Omental fat pad (tissue), 4 donors: ENCODE measurements around the gene MYO9A. TPM values are rescaled to one million over a fixed set of nuclear protein-coding genes. Genes with fewer than 3 reads are reported as not detected.

ENCODE experiments used
- ATAC-seq: fragments of 150-250 bp; one replicate; pipeline ENCODE4 v1.9.1; 2016; ENCODE audit warnings: mild to moderate bottlenecking, moderate library complexity; ENCODE audit not compliant: low FRiP score
- DNase-seq: peaks from one replicate; pipeline ENCODE4 v3.0.0-alpha.2; 2019; ENCODE audit warnings: low spot score
- total RNA-seq, 4 donors: library from RNA; depleted of rRNA; stranded (reverse); fragments of >200 nt; gene quantifications; one replicate each; pipeline ENCODE4 v1.1.0, GENCODE V29; 2016
- TF ChIP-seq, protein P1 (sequence below), 3 donors: fragments of 450-650 bp; IDR thresholded peaks; one replicate each; pipeline ENCODE4 v1.5.1; 2016 to 2017; ENCODE audit warnings: antibody characterized with exemption in 3 of 3, mild to moderate bottlenecking in 3 of 3, moderate library complexity in 2 of 3

Gene MYO9A
- total RNA-seq, 4 donors from 2014 or later = 31.6 to 82.9 (median 48.7) TPM

DNA sequence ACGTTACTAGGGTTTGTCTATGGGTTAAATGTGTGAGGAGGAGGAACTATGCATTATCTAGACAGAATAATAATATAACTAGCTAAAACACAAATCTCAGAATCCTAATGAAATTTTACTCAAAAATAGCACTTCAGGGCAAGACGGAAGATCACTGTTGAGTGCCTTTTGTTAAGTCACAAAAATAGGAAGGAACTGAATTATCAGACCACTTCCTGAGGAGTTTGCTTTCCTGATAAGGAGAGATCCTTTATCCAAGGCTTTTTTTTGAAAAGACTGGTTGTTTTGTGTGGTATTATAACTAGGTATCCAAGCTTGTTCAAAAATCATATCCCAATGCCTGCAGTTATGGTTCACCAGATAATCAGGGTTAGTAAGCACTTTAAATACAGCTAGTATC is 273.0 kb downstream of the MYO9A start:
- TF ChIP-seq, protein P1, sequence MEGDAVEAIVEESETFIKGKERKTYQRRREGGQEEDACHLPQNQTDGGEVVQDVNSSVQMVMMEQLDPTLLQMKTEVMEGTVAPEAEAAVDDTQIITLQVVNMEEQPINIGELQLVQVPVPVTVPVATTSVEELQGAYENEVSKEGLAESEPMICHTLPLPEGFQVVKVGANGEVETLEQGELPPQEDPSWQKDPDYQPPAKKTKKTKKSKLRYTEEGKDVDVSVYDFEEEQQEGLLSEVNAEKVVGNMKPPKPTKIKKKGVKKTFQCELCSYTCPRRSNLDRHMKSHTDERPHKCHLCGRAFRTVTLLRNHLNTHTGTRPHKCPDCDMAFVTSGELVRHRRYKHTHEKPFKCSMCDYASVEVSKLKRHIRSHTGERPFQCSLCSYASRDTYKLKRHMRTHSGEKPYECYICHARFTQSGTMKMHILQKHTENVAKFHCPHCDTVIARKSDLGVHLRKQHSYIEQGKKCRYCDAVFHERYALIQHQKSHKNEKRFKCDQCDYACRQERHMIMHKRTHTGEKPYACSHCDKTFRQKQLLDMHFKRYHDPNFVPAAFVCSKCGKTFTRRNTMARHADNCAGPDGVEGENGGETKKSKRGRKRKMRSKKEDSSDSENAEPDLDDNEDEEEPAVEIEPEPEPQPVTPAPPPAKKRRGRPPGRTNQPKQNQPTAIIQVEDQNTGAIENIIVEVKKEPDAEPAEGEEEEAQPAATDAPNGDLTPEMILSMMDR (IDR thresholded peaks at IDR 0.05) = no peak
- no peak for ATAC-seq

DNA sequence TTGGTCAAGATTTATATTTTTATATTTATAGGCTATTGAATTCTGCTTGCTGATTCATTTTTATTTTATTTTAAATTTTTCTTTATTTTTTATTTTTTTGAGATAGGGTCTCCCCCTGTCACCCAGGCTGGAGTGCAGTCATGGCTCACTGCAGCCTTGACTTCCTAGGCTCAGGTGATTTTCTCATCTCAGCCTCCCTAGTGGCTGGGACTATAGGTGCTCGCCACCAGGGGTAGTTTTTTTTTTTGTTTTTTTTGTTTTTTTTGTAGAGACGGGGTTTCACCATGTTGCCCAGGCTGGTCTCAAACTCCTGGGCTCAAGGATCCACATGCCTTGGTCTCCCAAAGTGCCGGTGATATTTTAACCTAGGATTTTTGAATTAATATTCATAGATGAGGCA is 276.4 kb downstream of the MYO9A start:
- ATAC-seq = no peak
- no peak for DNase-seq
- TF ChIP-seq, protein P1 (IDR thresholded peaks at IDR 0.05) = no peak

More for the DNA sequence above, 273.0 kb downstream of the MYO9A start:
- DNase-seq = no peak

DNA sequence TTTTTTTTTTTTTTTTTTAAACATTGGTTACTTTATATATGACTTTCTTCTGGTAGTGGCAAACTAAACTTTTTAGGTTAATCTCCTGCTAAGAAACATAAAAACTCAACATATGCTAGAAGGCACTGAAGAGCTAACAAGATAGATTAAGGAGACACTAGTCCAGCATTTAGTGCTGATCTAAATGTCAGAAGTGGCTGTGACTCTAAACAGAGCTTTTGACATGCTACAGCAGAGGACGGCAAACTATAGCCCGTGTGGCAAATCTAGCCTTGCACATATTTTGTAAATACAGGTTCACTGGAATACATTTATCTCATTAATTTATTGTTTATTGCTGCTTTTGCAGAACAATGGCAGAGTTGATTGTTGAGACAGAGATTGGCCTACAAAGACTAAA is 287.0 kb downstream of the MYO9A start:
- no peak for DNase-seq
- TF ChIP-seq, protein P1 (IDR thresholded peaks at IDR 0.05) = no peak
- no peak for ATAC-seq

DNA sequence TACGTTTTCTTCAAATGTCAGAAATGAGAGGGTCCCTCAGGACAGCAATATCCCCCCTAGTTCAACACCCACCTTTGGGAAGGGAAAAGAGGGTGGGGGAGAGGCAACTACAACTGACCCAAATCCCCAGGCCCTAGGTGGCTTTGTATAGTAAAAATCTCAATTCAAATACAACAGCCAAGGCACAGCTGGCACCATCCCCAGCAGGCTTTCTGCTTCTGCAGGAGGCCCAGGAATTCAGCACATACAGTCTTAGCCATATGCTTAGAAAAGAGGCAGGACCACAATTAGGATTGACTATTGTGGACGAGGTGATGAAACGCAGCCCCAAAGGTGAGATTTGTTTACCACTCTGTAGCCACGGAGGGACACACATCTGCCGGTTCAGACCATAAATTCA is 291.8 kb downstream of the MYO9A start:
- DNase-seq = no peak
- TF ChIP-seq, protein P1 (IDR thresholded peaks at IDR 0.05) = no peak
- no peak for ATAC-seq

DNA sequence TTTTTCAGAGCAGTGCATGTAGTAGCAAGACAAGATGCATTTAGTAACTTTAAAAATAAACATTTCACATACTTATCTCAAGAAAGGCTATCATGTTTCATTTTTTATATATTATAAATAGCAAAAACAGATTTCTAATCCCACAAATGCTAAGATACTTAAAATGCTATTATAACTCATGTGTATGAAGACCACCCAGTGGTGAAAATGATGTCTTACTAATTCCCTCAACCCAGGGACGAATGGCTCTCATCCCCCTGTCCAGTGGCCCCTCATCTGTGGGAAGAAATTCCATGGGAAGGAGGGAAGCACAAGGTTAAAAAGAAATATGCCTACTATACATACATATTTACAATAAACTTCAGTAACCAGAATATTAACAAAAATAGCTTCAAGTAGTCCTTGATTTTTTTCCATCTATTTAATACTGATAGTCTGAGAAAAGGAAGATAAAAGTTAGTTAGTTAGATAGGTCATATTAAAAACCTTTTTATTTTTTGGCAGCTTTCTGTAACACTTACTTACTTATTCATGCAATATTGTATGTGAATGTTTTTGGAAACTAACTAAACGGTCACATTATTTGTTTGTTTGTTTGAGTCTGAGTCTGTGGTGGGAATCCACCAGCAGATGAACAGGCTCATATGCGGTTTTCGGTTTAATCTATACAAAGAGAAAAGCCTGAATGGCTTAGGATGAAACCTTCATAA is 292.8 kb downstream of the MYO9A start:
- DNase-seq (no peak), ATAC-seq (no peak)
- TF ChIP-seq, protein P1 (IDR thresholded peaks at IDR 0.05) = no peak

DNA sequence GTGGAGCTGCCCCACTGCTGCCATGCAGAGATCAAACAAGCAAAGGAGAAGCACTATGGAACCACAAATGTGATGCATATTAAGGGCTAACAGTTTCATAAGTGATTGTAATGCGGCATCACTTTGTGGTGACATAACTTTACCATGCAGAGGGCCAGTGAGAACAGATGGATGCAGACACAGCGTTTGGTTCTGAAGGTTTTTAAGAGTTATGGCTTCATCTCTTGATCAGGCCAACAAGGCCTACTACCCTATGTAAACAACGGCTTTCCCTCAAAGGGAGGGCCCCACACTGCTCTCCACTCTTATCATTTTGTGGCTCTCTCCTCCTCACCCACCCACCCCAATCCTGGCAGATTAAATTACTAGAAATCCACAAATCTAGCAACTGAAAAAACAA is 294.1 kb downstream of the MYO9A start:
- ATAC-seq (no peak), DNase-seq (no peak)
- TF ChIP-seq, protein P1 (IDR thresholded peaks at IDR 0.05) = no peak
